ENCODE results near the gene RBM24. TPM values are rescaled to one million over a fixed set of nuclear protein-coding genes. Genes with fewer than 3 reads are reported as not detected.
A peak's percentile ranks its signal among the peaks of the same experiment; 100 is the strongest.

RBM24 gene
- total and polyA plus RNA-seq, 2 of the 4 experiments (the other 2 are of a cell fraction): 4.1 to 6.6 TPM

DNA sequence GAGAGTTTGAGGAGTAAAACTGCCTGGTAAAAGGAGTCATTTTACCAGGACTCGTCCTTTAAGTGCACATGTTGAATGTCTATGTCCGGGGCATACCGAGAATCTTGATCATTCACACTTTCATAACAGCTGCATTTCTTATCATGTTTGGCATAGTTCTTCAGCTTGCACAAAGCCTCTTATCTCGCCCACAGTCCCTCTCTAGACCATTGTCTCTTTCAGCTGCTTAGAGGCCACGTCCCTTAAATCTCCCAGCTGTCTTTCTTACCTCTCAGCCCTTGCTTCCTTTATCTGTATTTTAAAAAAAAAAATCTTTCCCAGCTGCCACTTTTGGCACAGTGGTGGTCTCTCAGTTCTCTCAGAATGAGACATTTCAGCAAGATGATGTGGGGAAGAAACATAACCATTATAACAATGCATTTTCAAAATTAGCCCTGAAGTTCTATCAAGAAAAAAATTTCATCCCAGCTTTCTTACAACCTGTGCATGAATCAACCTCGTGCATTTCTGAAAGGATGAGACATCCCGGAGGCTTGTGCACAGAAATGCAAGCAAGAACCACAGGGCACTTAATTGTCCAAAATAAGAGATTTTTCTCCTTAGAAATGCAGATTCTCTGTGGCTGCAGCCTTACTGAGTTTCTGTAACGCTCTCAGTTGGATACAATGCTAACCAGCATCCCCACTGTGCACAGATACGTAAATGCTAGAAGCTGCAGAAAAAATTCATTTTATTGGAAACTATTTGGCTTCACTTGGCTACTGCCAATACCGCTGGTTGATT lies 24.2 kb downstream of the RBM24 start:
- Histone ChIP-seq H2AK5ac (ENCODE audit: low read depth, low read length) (no peak overlapping the region), H2BK5ac (ENCODE audit: low read depth, low read length, poor library complexity, severe bottlenecking) (no peak overlapping the region), H3K36me3 (ENCODE audit: control insufficient read depth, insufficient read depth, low read length) (no peaks in the 10 kb centered on the region; the same call in 1 of the 2 replicates), H4K20me1 (ENCODE audit: insufficient read depth, low read length) (no peaks in the 10 kb centered on the region), H4K91ac (ENCODE audit: insufficient read depth, low read depth, low read length) (no peak overlapping the region), H3K9me1 (ENCODE audit: insufficient read depth, low read length) (no peaks in the 10 kb centered on the region), H3K18ac (ENCODE audit: low read depth, low read length) (no peak overlapping the region), H3K4ac (ENCODE audit: low read depth, low read length) (no peak overlapping the region), H3K79me1 (ENCODE audit: low read depth in 1 of 2, low read length in 2 of 2) (no peaks in the 10 kb centered on the region), H3K4me2 (ENCODE audit: low read depth, low read length) (peak overlapping the region; percentile 25; the same call in 1 of the 2 replicates), H2BK15ac (ENCODE audit: low read depth, low read length) (no peak overlapping the region), H4K5ac (ENCODE audit: low read depth, low read length) (no peak overlapping the region), H2AFZ (replicated peaks; ENCODE audit: low read length, poor library complexity) (peak overlapping the region; percentile 7), H3K27ac (ENCODE audit: insufficient read depth, low read length) (no peak overlapping the region), H3K23ac (ENCODE audit: low read depth, low read length) (no peak overlapping the region; the same call in 1 of the 2 replicates), H2BK20ac (ENCODE audit: low read depth, low read length) (no peak overlapping the region), H3K4me1 (ENCODE audit: control insufficient read depth, insufficient read depth, low read length) (peaks cover 6% of the 10 kb centered on the region; the same call in 1 of the 2 replicates), H2BK120ac (ENCODE audit: low read depth, low read length) (no peak overlapping the region), H3K56ac (ENCODE audit: extremely low read depth, insufficient read depth, low read length) (no peak overlapping the region), H4K8ac (ENCODE audit: low read depth in 2 of 2, low read length in 2 of 2) (0 out of 4 replicates have a peak overlapping the region, but pooled peaks of 1 of the 2 experiments have one; percentile 3), H3K9ac (ENCODE audit: low read depth, low read length) (no peak overlapping the region), H3K27me3 (ENCODE audit: control insufficient read depth, insufficient read depth, low read length) (no peaks in the 10 kb centered on the region), H2AK9ac (replicated peaks; ENCODE audit: low read depth, low read length, poor library complexity) (no peak overlapping the region), H3K14ac (replicated peaks; ENCODE audit: low read depth, low read length) (no peak overlapping the region), H3K4me3 (ENCODE audit: insufficient read depth, low read depth, low read length) (no peak overlapping the region), H3K9me3 (ENCODE audit: control insufficient read depth, insufficient read depth, low read length) (no peaks in the 10 kb centered on the region)
- dilution Hi-C loops (cut with HindIII; ENCODE audit: low sequenced_read_pairs, unreplicated experiment): no loop called here
- no TSS peak for BruUV-seq (replicated peaks)
- intact Hi-C loops (cut with micrococcal nuclease): no loop called here
- in situ Hi-C loops (cut with MboI; ENCODE audit: low sequenced_read_pairs): no loop called here
- ChIA-PET POLR2A (ENCODE audit: unreplicated experiment) (no interaction called here), CTCF (no interaction called here)
- no peak for TF ChIP-seq MXI1 (IDR thresholded peaks at IDR 0.05; ENCODE audit: borderline replicate concordance, low read depth, low read length)
- TF ChIP-seq MAFK (IDR thresholded peaks at IDR 0.05; ENCODE audit: low read depth, low read length): no peak
- no peak for TF ChIP-seq RAD21 (IDR thresholded peaks at IDR 0.05; ENCODE audit: low read length)
- no peak for TF ChIP-seq USF2 (IDR thresholded peaks at IDR 0.05; ENCODE audit: low read depth, low read length)
- TF ChIP-seq RFX5 (IDR thresholded peaks at IDR 0.05; ENCODE audit: low read depth, low read length): no peak
- TF ChIP-seq ELK1 (IDR thresholded peaks at IDR 0.05; ENCODE audit: borderline replicate concordance, low read depth, low read length): no peak
- TF ChIP-seq SMC3 (IDR thresholded peaks at IDR 0.05; ENCODE audit: low read depth, low read length): no peak
- DNase-seq (peak; percentile 72), ATAC-seq (ENCODE audit: low read depth) (peak; percentile 88)
- 7% methylated on average over 3 of the region's 10 CpGs; no CpG with 5 or more reads in 1 of the 2 experiments for WGBS, 2 experiments (ENCODE audit: extremely low coverage in 2 of 2, insufficient read length in 1 of 2)
